Measurements from ENCODE around the gene PGS1.

DNA sequence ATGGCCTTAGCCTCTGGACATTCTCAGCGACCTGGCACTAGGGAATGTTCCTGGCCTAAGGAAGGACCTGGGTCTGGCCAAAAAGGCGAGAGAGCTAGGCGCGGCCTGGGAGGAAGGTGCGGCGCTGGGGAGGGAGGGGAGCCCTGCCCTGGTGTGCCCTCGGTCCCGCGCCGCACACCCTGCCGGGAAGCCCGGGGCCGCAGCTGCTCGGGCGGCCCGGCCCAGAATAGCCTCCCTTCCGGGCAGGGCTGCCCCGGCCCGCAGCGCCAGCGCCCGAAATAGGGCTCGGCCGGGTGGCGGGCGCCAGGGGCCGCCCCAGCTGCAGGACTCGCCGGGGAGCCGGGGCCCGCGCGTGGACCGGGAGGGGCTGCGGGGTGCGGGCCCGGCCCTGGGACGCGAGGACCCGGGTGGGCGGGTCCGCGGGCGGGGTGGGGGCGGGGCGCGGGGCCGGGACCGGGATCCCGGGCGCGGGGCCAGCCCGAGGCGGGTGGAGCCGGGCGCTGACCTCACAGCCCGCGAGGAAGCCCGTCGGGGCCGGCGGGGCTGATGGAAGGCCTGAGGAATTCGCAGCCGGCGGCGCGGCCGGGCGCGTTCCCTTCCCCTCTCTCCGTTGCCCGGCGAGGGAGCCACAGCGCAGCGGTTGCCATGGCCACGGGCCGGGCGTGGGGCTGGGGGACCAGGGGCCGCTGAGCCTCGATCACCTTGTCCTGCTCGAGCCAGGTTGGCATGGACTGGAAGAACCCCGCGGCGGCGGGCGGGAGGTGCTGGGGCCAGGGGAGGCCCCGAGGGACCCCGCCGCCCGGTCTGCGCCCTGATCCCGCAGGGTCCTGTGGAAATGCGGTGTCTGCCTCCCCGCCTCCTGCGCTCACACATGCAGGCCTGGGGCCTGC, 36.6 kb upstream of the PGS1 start:
- TF ChIP-seq, protein P1, sequence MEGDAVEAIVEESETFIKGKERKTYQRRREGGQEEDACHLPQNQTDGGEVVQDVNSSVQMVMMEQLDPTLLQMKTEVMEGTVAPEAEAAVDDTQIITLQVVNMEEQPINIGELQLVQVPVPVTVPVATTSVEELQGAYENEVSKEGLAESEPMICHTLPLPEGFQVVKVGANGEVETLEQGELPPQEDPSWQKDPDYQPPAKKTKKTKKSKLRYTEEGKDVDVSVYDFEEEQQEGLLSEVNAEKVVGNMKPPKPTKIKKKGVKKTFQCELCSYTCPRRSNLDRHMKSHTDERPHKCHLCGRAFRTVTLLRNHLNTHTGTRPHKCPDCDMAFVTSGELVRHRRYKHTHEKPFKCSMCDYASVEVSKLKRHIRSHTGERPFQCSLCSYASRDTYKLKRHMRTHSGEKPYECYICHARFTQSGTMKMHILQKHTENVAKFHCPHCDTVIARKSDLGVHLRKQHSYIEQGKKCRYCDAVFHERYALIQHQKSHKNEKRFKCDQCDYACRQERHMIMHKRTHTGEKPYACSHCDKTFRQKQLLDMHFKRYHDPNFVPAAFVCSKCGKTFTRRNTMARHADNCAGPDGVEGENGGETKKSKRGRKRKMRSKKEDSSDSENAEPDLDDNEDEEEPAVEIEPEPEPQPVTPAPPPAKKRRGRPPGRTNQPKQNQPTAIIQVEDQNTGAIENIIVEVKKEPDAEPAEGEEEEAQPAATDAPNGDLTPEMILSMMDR (IDR thresholded peaks at IDR 0.05), result peak in 2 of 3 experiments; percentile 4 to 29
- TF ChIP-seq POLR2A (IDR thresholded peaks at IDR 0.05; ENCODE audit: low read depth) (peak; percentile 52), POLR2AphosphoS5 (IDR thresholded peaks at IDR 0.05) (peak; percentile 64 to 76)

All from esophagus muscularis mucosa (tissue), 3 donors.